ENCODE results near the gene IQSEC2.

GRCh38 chrX:53313728-53314105 is 32.3 kb upstream of the IQSEC2 start:
- no peak for TF ChIP-seq EZH2phosphoT487 (IDR thresholded peaks at IDR 0.05; ENCODE audit: insufficient read depth, low read depth)
- TF ChIP-seq EZH2 (IDR thresholded peaks at IDR 0.05; ENCODE audit: insufficient read depth, poor library complexity, severe bottlenecking), result no peak
